Measurements from ENCODE around the gene GKN2.
A peak's percentile ranks its signal among the peaks of the same experiment; 100 is the strongest.
"Not testable (repeated sequence)": the region's sequence is repeated elsewhere in the genome, so short reads cannot be mapped to it uniquely, and the experiment has no call there.

GKN2 gene

GRCh38 chr2:68917034-68917718 lies 35.5 kb downstream of the GKN2 start:
- DNase-seq = no peak

- no peak for DNase-seq
Measured at GRCh38 chr2:68916226-68916625, 36.5 kb downstream of the GKN2 start.

- no peak for DNase-seq
Measured at GRCh38 chr2:68915393-68915792, 37.3 kb downstream of the GKN2 start.

GRCh38 chr2:68913359-68913758 lies 39.3 kb downstream of the GKN2 start:
- no peak for DNase-seq

- no peak for DNase-seq
Measured at GRCh38 chr2:68912732-68913131, 40.0 kb downstream of the GKN2 start.

GRCh38 chr2:68912111-68912510 lies 40.6 kb downstream of the GKN2 start:
- no peak for DNase-seq

- no peak for DNase-seq
Measured at GRCh38 chr2:68911709-68912108, 41.0 kb downstream of the GKN2 start.

GRCh38 chr2:68911246-68911645 lies 41.4 kb downstream of the GKN2 start:
- DNase-seq = no peak

GRCh38 chr2:68909793-68910674 lies 42.7 kb downstream of the GKN2 start:
- peak; percentile 73 for DNase-seq

- peak; percentile 84 for DNase-seq
Measured at GRCh38 chr2:68908392-68908970, 44.2 kb downstream of the GKN2 start.

- no peak for DNase-seq
Measured at GRCh38 chr2:68907920-68908253, 44.8 kb downstream of the GKN2 start.

GRCh38 chr2:68907232-68907919 lies 45.3 kb downstream of the GKN2 start:
- no peak for DNase-seq

GRCh38 chr2:68906716-68907115 lies 46.0 kb downstream of the GKN2 start:
- no peak for DNase-seq

GRCh38 chr2:68905116-68905515 lies 47.6 kb downstream of the GKN2 start:
- no peak for DNase-seq

GRCh38 chr2:68901561-68901960 lies 51.1 kb downstream of the GKN2 start:
- no peak for DNase-seq

- no peak for DNase-seq
Measured at GRCh38 chr2:68901199-68901514, 51.5 kb downstream of the GKN2 start.

- no peak for DNase-seq
Measured at GRCh38 chr2:68900496-68901198, 52.0 kb downstream of the GKN2 start.

- not testable (repeated sequence) for DNase-seq
Measured at GRCh38 chr2:68895981-68896380, 56.7 kb downstream of the GKN2 start.
